Lung (tissue), 12 donors: Measurements from ENCODE around the gene AASS. TPM values are rescaled to one million over a fixed set of nuclear protein-coding genes. Genes with fewer than 3 reads are reported as not detected.
A peak's percentile ranks its signal among the peaks of the same experiment; 100 is the strongest.

Source experiments
- ATAC-seq: fragments of 200-7000 bp; cut with Tn5 transposase; one replicate; pipeline ENCODE4 v1.9.1; 2020; ENCODE audit warnings: moderate number of reproducible peaks; ENCODE audit not compliant: insufficient read depth, low FRiP score
- DNase-seq, 3 donors: peaks; one replicate each; pipeline ENCODE4 v3.0.0-alpha.2; 2013 to 2017
- H3K27ac ChIP-seq, 2 donors: one replicate each; pipeline ENCODE4 v1.5.1; 2013; ENCODE audit warnings: mild to moderate bottlenecking in 2 of 2, moderate library complexity in 2 of 2, control low read depth in 1 of 2, inconsistent platforms in 1 of 2, low read depth in 1 of 2, low read length in 1 of 2
- H3K27me3 ChIP-seq, 3 donors: one replicate each; pipeline ENCODE4 v1.5.1; 2013; ENCODE audit warnings: low read length in 2 of 3; ENCODE audit not compliant: control insufficient read depth in 3 of 3, insufficient read depth in 3 of 3
- H3K36me3 ChIP-seq, 4 donors: one replicate each; pipeline ENCODE4 v1.5.1; 2013; ENCODE audit warnings: low read length in 4 of 4, mild to moderate bottlenecking in 1 of 4, moderate library complexity in 1 of 4; ENCODE audit not compliant: control insufficient read depth in 4 of 4, insufficient read depth in 4 of 4
- H3K4me1 ChIP-seq, 5 donors: one replicate each; pipeline ENCODE4 v1.5.1; 2013; ENCODE audit warnings: low read length in 5 of 5, mild to moderate bottlenecking in 2 of 5, moderate library complexity in 1 of 5; ENCODE audit not compliant: control insufficient read depth in 5 of 5, insufficient read depth in 5 of 5
- H3K4me3 ChIP-seq: one replicate; pipeline ENCODE4 v1.5.1; 2013; ENCODE audit warnings: mild to moderate bottlenecking, control low read depth, moderate library complexity
- H3K9ac ChIP-seq, 2 donors: one replicate each; pipeline ENCODE4 v1.5.1; 2013; ENCODE audit warnings: low read length in 2 of 2, control low read depth in 1 of 2; ENCODE audit not compliant: insufficient read depth in 1 of 2
- H3K9me3 ChIP-seq, 4 donors: one replicate each; pipeline ENCODE4 v1.5.1; 2013; ENCODE audit warnings: low read length in 3 of 4, mild to moderate bottlenecking in 1 of 4, moderate library complexity in 1 of 4; ENCODE audit not compliant: control insufficient read depth in 4 of 4, insufficient read depth in 3 of 4
- WGBS, 2 donors: extraction: QIAGEN DNeasy Blood & Tissue Kit; methylation state at CpG; one replicate each; pipeline ENCODE4 v1.1.7; 2013; 5-methylcytosine and 5-hydroxymethylcytosine counted together
- polyA plus RNA-seq, 2 donors: library from polyadenylated mRNA; stranded (reverse); fragments of 200-250 nt; gene quantifications; one replicate each; pipeline ENCODE4 v1.2.1, GENCODE V29; 2013
- total RNA-seq, 2 donors: library from RNA; depleted of rRNA in 1 of 2; stranded (reverse); fragments of >200 nt in 1 of 2; gene quantifications; one replicate each; pipeline ENCODE4 v1.2.1, GENCODE V29; 2014 to 2021
- TF ChIP-seq, protein P1 (sequence below): IDR thresholded peaks from 2 replicates; pipeline ENCODE4 v1.5.1; 2012; ENCODE audit warnings: mild to moderate bottlenecking; ENCODE audit errors: control extremely low read depth, extremely low read depth
- donor health status: control.
- donor health status: control.
- donor health status: Bipolar disorder and iron deficiency.
- donor health status: healthy.
- donor health status: DM: yes; HTN: yes; CAD: no.

The AASS gene
- total and polyA plus RNA-seq, 4 donors, result 11.6 to 98.4 (median 25.3) TPM

DNA sequence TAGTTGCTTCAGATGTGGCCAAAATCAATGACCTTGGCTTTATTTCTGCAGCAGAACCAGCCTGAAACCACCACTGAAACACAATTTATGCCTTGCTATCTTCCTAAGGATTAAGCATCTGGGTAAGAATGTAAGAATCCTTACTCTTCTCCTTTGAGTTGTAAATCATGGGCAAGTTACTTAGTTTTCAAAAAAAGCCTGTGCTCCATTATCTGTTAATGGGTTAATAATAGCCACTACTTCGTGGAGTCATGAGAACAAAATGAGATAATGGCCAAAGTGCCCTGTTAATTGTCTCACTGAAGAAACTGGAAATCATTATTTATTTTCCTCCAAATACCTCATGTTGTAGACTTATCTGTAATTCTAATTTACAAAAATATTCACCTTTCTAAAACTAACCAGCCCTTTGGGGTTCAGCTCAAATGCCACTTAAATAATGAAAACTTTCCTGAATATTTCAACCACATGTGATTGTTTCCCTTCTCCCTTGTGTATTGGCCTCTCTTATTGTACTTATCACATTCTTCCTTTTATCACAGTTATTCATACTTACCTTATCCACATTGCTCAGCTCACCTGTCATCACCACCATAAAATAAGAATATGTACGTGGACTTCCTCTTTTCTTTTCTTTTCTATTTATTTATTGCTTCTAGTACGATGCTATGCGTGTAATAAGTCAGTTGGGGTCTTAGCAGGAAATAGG is 2.0 kb upstream of the AASS start:
- no peak overlapping the region for H3K9ac ChIP-seq
- DNase-seq (no peak), ATAC-seq (no peak)
- peaks cover 0 to 2% (median 0%) of the 10 kb centered on the region in 3 donors for H3K27me3 ChIP-seq
- 49 to 79% methylated on average over 4 of the region's 4 CpGs for WGBS, 2 donors
- H3K9me3 ChIP-seq, result no peaks in the 10 kb centered on the region
- peak overlapping the region in 1 of 2 donors; percentile 68 for H3K27ac ChIP-seq
- no peaks in the 10 kb centered on the region for H3K36me3 ChIP-seq
- TF ChIP-seq, protein P1, sequence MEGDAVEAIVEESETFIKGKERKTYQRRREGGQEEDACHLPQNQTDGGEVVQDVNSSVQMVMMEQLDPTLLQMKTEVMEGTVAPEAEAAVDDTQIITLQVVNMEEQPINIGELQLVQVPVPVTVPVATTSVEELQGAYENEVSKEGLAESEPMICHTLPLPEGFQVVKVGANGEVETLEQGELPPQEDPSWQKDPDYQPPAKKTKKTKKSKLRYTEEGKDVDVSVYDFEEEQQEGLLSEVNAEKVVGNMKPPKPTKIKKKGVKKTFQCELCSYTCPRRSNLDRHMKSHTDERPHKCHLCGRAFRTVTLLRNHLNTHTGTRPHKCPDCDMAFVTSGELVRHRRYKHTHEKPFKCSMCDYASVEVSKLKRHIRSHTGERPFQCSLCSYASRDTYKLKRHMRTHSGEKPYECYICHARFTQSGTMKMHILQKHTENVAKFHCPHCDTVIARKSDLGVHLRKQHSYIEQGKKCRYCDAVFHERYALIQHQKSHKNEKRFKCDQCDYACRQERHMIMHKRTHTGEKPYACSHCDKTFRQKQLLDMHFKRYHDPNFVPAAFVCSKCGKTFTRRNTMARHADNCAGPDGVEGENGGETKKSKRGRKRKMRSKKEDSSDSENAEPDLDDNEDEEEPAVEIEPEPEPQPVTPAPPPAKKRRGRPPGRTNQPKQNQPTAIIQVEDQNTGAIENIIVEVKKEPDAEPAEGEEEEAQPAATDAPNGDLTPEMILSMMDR, result no peak
- H3K4me1 ChIP-seq, result peaks cover 0 to 11% (median 9%) of the 10 kb centered on the region in 5 donors
- no peak overlapping the region for H3K4me3 ChIP-seq

DNA sequence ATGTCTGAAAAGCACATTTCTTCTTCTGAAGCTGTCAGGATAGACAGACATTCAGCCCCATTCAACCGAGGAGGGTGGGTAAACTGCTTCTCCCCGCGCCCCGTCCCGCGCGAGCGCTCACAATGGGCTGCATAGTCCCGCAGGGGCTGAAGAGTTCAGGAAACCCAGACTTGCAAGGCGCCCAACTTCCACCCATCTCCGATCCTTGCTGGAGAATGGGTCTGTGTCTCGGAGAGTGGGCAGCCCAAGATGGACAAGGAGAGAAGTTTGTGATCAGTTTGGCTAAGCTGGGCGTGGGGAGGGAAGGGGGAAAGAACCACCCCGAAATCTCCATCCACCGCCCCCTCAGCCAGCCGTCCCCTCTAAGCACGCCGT is 686 bp downstream of the AASS start:
- Histone ChIP-seq H3K9me3 (no peaks in the 10 kb centered on the region), H3K9ac (peak overlapping the region; percentile 85 to 91), H3K4me3 (peak overlapping the region; percentile 77), H3K4me1 (peaks cover 0 to 11% (median 9%) of the 10 kb centered on the region in 5 donors), H3K36me3 (no peaks in the 10 kb centered on the region), H3K27me3 (no peaks in the 10 kb centered on the region), H3K27ac (peak overlapping the region; percentile 95 to 99)
- 1 to 2% methylated on average over 18 of the region's 18 CpGs for WGBS, 2 donors
- DNase-seq (peak in 1 of 3 donors; percentile 51), ATAC-seq (no peak)
- TF ChIP-seq, protein P1, result no peak

DNA sequence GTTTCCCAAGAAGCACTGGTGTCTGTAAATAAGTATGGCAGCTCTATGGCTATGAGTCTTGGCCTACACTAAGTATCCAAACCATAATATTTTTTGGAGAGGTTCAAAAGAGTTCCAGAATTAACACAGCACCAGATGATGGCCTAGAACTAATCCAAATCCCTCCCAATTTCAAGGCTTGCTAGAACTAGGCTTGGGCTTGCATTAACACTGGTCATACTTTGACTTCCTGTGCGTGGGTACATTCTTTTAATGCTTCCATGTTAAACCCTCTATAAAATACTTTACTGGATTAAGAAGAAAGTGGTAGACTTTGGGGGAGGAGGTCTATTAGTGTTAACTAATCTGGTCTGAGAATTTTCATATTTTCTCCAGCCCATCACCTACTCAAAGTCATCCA is 3.1 kb downstream of the AASS start:
- 91 to 93% methylated on average over 1 of the region's 1 CpG for WGBS, 2 donors
- Histone ChIP-seq H3K4me3 (no peak overlapping the region), H3K36me3 (no peaks in the 10 kb centered on the region), H3K9ac (no peak overlapping the region), H3K27me3 (no peaks in the 10 kb centered on the region), H3K9me3 (no peaks in the 10 kb centered on the region), H3K27ac (no peak overlapping the region), H3K4me1 (peaks cover 0 to 31% (median 17%) of the 10 kb centered on the region in 5 donors)
- TF ChIP-seq, protein P1, result no peak
- ATAC-seq, result no peak
- no peak for DNase-seq
